GM21360 (cell line): ENCODE data around the gene VSTM4.

Experiments
- ATAC-seq: cut with Tn5 transposase; IDR thresholded peaks from one replicate; pipeline ENCODE4 v1.9.1; 2021; ENCODE audit warnings: mild to moderate bottlenecking, moderate library complexity; ENCODE audit not compliant: unreplicated experiment

The VSTM4 gene

GRCh38 chr10:49118430-49119074, 3.2 kb upstream of the VSTM4 start:
- no peak for ATAC-seq

DNA sequence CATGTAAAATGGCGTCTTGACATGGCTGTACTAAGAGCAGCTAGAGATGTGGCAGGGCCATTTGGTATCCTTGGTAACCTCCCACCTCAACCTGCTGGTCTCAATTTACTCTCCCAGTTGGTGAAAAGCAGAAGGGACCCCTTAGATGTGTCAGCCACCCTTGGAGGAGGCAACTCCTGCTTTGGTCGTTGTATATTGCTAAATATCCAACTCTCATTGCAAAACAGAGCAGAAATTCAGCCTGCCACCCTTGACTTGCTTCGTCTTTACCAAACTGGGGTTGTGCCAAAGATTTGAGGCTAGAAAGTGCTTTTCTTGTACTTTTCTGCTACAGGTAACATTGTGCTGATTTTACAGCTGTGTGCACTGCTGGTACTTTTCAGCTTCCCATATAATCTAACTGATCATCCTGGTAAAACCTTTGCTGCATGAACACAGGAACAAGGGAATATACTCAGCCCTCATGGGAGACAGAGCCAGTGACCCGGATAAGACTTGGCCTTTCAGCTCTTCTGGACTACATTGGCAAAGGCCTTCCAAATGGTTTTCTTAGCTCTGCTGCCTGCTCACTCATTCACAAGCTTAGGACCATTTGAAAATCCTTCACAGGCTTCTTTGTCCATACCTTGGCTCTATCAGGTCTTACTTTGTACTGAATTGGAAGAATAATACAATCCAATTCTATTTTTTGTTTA, 2.2 kb upstream of the VSTM4 start:
- ATAC-seq, result no peak

DNA sequence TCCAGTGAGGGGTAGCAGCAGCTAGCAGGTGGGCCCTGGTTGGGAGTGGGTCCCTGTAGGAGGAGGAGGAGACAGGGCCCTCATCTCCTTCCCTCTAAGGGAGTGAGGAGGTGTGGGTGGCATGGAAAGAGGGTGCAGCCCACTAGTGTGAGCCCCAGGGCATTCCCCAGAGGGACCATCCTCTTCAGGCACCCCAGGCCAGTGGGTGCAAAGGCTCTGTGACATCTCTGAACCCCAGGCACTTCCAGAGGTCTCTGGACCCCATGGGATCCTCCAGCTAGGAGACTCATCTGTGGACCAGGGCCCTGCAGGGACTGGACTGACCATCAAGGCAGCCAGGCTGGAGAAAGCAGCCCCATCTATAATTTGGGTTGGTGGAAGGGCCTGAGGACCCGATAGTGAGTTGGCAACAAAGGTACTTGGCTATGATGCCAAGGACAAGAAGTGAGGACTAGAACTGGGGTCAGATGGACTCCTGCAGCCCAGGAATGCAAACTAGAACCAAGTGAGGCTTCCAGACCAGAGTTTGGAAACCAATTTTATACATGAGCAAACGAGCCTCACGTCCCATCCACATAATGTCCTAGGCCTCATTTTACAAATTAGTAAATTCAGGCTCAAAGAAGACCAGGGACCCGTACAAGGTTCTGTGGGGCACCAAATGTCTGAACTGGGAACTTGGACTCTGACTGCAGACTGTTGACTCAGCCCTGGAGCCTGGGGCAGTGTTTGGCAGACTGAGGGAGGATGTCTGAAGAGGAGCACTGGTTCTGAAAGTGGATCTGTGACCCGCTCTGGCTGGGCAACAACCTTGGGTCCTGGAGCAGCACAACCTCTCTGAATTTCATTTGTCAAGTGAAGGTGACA, 1.4 kb upstream of the VSTM4 start:
- ATAC-seq, result no peak

DNA sequence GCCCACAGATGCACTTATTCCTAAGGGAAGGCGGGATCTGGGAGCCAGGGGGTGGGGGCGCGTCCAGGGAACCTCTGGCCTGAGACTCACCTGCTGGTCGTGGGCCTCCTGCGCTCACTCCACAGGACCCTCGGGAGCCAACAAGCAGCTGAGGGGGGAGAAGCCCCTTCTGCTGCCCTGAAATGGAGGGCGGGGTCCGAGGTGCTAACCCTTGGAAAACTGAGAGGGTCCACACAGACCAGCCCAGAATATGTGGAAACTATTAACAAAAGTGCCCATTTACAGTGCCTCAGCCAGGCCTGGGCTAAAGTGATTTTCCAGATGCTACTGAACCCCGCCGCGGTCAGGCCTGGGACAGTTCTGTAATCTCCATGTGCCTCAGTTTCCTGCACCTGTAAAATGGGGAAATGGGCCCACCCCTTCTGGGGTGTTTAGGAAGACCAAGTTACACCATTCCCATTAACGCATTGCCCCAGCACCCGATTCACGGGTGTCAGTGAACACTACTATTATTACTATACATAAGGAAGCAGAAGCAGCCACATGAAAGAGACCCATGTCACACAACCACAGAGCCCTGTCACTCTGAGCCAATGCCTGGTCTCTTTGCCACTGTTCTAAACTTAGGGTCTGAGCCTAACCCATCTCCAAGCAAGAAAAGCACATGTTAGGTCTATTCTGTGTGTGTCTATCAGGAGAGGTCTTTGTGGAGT, 630 bp upstream of the VSTM4 start:
- ATAC-seq, result no peak

DNA sequence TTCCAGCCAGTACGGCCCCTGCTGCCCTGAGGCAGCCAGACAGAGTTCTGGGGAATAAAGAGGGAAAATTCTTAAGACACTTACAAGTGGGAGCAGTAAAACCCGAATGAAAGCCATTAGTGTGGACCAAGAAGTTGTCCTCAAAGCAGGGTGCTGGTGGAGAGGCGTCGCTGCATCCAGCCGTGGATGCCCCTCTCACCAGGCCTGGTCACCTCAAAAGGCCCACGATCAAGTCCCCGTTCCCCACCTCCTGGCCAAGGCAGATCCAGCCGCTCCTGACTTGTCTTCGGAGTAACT, 656 bp downstream of the VSTM4 start:
- no peak for ATAC-seq

DNA sequence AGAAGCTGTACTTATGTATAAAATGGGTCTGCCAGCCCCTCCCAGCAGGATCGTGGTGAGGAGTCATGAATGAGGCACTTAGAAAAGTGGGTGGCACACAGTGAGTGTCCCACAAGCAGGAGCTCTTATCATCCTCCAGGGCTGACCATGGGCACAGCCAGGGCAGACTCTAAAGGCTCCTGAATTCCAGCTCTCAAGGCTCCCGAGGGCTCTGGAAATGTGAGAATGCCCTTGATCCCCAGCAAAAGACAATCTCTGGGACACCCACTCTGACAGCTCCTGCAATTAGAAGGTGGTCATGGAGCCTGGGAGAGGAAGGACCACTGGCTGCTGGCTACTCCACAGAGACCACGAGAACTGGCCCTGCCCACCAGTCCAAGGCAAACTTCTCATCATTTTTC, 1.6 kb downstream of the VSTM4 start:
- ATAC-seq, result no peak

- ATAC-seq, result no peak
Observed at GRCh38 chr10:49112851-49113250, 2.5 kb downstream of the VSTM4 start.

GRCh38 chr10:49112098-49112497, 3.2 kb downstream of the VSTM4 start:
- no peak for ATAC-seq

- ATAC-seq, result no peak
Observed at GRCh38 chr10:49111320-49111698, 4.0 kb downstream of the VSTM4 start.

- no peak for ATAC-seq
Observed at GRCh38 chr10:49110684-49111319, 4.5 kb downstream of the VSTM4 start.

DNA sequence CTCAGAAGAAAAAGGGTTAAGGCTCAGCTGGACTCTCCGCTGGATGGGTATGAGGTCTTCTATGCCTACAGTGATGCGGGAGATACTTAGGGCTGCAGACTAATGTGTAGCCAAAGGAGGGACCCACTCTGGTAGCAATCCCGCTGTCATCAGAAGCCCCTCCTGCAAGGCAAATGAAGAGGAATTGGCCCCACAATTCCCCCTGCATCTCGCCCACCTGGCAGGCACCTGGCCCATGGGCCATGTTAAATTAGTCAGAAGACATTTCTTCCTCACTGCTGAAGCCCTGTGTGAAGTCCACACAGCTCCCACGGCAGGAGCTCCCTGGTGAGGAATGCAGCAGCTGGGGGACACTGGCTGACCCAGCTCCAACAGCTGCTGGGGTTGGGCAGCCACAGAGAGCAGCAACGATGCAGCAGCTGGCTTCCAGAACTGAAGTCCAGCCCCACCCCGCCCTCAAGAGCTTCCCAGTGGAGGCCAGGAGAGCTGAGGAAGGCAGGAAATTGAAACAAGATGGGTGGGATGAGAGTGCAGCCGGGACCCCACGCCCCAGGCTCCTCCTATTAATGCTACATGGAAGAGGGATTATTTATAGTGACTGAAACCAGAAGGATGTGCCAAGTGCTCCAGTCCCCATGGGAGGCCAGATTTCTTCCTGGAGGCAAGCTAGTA, 5.5 kb downstream of the VSTM4 start:
- no peak for ATAC-seq

DNA sequence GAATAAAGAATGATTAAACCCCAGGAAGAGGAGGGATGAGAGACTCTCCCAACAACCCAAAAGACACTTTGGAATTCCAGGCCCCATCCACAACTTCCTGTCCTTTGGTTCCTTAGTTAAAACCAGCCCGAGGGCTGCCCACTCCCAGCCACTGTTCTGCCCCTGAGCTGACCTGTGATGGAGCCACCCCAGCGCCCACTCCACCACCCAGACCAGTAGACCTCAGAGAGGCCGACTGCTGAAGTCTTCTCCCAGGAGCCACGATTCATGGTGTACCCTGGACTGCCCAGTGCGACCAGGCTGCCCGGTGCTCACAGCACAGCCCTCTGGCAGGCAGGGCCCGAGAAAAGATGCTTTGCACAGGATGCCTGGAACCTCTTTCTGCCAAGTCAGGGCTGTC, 6.7 kb downstream of the VSTM4 start:
- no peak for ATAC-seq

DNA sequence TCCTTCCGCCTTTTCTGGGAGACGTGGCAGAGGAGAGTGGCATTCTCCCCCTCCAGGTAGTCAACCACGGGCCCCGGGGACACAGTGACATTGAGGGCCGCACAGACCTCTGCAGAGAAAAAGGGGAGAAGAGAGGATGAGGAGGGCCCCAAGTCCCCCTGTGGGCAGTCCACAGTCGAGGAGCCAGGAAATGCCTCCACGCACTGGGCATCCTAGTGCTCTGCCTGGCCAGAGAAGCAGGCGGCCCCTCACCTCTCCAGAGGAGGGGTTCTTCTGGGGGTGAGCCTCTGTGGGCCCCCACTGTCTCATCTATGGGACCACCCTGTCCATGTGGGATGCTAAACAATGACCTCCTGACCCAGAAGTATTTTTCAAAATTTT, 7.4 kb downstream of the VSTM4 start:
- ATAC-seq, result no peak

- ATAC-seq, result no peak
Observed at GRCh38 chr10:49107111-49107886, 8.0 kb downstream of the VSTM4 start.

GRCh38 chr10:49106451-49106850, 8.9 kb downstream of the VSTM4 start:
- ATAC-seq, result no peak

GRCh38 chr10:49105076-49105475, 10.2 kb downstream of the VSTM4 start:
- no peak for ATAC-seq

- ATAC-seq, result no peak
Observed at GRCh38 chr10:49104323-49104722, 11.0 kb downstream of the VSTM4 start.

DNA sequence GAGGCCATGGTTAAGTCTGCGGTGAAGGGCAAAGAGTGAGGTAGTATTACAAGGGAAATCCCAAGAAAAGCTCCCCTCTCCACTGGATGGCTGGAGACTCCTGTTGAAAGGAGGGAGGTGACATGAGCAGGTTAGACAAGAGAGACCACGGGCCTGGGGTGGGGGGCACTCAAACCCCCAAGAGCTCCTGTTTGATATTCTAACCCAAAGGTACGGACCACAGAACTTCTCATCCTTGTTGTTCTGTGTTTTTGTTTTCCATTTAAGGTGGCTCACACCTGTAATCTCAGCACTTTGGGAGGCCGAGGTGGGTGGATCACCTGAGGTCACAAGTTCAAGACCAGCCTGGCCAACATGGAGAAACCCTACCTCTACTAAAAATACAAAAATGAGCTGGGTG, 11.6 kb downstream of the VSTM4 start:
- no peak for ATAC-seq

DNA sequence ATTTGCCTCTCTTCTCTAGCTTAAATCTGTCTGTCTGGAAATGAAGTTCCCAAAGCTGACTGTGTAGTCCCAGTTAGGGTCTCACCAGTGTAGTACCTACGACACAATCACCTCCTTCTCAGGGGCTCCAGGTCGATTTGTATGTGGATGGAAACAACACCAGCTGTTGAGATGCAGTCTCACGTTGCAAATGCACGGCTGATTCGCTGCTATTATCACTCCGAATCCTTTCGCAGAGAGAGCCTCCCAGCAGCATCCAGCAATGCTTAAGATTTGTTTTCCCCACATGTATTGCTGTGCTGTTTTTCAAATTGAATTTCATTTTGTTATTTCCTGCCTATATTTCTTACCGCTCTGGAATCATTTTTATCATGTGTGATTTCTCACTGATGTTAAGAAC, 16.3 kb downstream of the VSTM4 start:
- no peak for ATAC-seq
